Measurements from ENCODE around the gene PITPNB.
A peak's percentile ranks its signal among the peaks of the same experiment; 100 is the strongest.

Gene PITPNB

DNA sequence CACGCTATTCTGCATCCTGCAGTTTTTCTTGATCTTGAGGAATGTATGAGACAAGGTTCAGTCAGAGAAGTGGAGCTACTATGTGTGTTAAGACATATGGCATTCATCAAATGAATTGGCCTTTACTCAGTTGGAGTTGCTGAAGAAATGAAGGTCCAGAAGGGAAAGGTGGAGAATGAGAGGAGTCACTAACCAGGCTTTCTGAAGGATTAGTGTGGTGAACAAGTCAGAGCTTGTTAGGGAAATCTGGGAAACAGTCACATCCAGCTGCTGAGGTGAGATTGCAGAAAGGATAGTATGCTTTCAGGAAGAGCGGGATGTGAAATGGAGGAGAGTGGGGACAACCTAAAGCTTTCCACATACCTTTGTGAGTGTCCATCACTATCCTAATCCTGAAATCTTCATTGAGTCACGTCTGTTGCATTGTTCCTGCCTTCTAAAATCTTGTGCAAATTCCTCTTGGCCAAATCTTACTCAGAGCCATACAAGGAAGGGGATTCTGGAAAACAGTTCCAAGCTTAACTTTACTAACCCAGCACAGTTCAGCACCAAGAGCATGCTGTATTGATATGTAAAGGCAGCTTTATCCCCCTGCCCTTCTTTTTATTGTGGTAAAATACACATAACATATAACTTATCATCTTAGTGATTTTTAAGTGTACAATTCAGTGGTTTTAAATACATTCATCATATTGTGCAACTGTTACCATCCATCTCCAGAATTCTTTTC is 11.4 kb upstream of the PITPNB start:
- Histone ChIP-seq H3K4me3 (ENCODE audit: low read depth, low read length) (no peak overlapping the region), H3K36me3 (replicated peaks) (no peaks in the 10 kb centered on the region), H3K27me3 (replicated peaks) (no peaks in the 10 kb centered on the region), H3K27ac (no peak overlapping the region)
- in situ Hi-C loops (cut with HindIII; ENCODE audit: low pct_ligation_motif_present, low sequenced_read_pairs): no loop called here
- DNase-seq: no peak
- TF ChIP-seq, protein P1, sequence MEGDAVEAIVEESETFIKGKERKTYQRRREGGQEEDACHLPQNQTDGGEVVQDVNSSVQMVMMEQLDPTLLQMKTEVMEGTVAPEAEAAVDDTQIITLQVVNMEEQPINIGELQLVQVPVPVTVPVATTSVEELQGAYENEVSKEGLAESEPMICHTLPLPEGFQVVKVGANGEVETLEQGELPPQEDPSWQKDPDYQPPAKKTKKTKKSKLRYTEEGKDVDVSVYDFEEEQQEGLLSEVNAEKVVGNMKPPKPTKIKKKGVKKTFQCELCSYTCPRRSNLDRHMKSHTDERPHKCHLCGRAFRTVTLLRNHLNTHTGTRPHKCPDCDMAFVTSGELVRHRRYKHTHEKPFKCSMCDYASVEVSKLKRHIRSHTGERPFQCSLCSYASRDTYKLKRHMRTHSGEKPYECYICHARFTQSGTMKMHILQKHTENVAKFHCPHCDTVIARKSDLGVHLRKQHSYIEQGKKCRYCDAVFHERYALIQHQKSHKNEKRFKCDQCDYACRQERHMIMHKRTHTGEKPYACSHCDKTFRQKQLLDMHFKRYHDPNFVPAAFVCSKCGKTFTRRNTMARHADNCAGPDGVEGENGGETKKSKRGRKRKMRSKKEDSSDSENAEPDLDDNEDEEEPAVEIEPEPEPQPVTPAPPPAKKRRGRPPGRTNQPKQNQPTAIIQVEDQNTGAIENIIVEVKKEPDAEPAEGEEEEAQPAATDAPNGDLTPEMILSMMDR (IDR thresholded peaks at IDR 0.05; ENCODE audit: low read depth, low read length, missing control alignments): no peak

DNA sequence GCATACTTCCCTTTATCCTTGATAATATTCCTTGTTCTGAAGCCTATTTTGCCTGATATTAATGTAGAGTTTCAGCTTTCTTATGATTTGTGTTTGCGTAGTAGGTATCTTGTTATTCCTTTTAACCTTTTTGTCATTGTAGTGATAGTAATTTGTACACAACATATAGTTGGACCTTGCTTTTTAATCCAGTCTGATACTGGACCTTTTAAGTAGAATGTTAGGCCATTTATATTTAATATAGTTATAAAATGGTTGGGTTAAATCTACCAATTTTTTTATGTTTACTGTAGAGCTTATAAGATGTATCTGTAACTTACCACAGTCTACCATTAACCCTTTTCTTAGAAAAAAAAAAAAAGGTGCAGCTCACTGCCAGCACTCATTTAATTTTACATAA is 8.6 kb upstream of the PITPNB start:
- no peak overlapping the region for H3K27ac ChIP-seq
- H3K36me3 ChIP-seq (replicated peaks): no peaks in the 10 kb centered on the region
- in situ Hi-C loops (cut with HindIII; ENCODE audit: low pct_ligation_motif_present, low sequenced_read_pairs): no loop called here
- H3K4me3 ChIP-seq (ENCODE audit: low read depth, low read length): no peak overlapping the region
- TF ChIP-seq, protein P1 (IDR thresholded peaks at IDR 0.05; ENCODE audit: low read depth, low read length, missing control alignments): no peak
- DNase-seq: no peak
- no peaks in the 10 kb centered on the region for H3K27me3 ChIP-seq (replicated peaks)

DNA sequence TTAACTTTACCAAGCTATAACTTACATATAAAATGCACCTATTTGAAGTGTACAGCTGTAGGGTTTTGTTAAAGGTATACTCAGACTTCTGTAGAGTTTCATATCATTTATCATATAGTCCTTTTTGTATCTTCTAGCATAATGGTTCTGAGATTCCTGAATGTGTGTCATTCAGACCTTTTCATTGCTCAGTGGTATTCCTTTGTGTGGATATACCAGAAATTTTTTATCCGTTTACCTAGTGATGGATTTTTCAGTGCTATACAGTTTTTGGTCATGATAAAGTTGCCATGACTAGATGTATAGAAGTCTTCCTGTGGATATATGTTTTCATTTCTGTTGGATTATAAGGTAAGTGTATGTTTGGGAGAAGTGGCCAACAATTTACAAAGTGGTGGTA is 6.3 kb upstream of the PITPNB start:
- TF ChIP-seq, protein P1 (IDR thresholded peaks at IDR 0.05; ENCODE audit: low read depth, low read length, missing control alignments): no peak
- Histone ChIP-seq H3K36me3 (replicated peaks) (no peaks in the 10 kb centered on the region), H3K27ac (no peak overlapping the region), H3K4me3 (ENCODE audit: low read depth, low read length) (no peak overlapping the region), H3K27me3 (replicated peaks) (no peaks in the 10 kb centered on the region)
- DNase-seq: no peak
- in situ Hi-C loops (cut with HindIII; ENCODE audit: low pct_ligation_motif_present, low sequenced_read_pairs): no loop called here

DNA sequence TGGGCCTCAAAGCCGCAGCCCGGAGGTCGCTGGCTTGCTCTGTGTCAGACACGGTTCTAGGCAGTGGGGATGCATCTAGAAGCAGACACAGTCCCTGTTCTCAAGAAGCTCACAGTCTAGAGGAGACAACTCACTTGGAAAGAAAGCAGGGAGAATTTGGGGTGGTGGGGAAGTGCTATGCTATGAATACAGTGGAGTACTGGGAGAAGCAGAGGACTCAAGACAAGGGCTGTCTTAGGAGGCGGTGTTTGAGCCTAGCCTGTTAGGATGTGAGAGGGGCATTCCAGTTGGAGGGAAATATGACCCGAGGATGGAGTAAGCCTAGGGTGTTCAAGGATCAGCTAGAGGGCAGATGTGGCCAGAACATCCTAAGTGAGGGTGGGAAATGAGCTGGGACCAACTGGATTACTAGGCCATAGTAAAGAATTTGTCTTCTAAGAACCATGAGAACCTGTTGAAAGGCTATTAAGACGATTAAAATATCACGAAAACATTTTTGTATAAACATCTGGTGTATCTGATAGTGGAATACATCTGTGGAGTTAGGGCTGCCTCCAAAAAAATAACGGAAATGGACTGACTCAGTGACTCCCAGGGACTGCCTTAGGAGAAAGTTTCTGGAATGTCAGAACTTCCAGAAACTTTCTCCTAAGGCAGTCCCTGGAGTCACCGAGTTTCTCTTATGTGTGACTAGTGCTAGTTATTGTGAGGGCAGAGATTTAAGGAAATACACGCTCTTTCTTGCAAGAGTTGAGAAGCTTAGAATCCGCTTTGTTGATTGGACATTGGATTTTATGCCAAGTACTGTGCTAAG is 1.1 kb upstream of the PITPNB start:
- Histone ChIP-seq H3K27ac (peak overlapping the region; percentile 95), H3K36me3 (replicated peaks) (no peaks in the 10 kb centered on the region), H3K27me3 (replicated peaks) (no peaks in the 10 kb centered on the region), H3K4me3 (ENCODE audit: low read depth, low read length) (peak overlapping the region; percentile 71)
- in situ Hi-C loops (cut with HindIII; ENCODE audit: low pct_ligation_motif_present, low sequenced_read_pairs): no loop called here
- peak; percentile 46 for DNase-seq
- TF ChIP-seq, protein P1 (IDR thresholded peaks at IDR 0.05; ENCODE audit: low read depth, low read length, missing control alignments): peak; percentile 16

DNA sequence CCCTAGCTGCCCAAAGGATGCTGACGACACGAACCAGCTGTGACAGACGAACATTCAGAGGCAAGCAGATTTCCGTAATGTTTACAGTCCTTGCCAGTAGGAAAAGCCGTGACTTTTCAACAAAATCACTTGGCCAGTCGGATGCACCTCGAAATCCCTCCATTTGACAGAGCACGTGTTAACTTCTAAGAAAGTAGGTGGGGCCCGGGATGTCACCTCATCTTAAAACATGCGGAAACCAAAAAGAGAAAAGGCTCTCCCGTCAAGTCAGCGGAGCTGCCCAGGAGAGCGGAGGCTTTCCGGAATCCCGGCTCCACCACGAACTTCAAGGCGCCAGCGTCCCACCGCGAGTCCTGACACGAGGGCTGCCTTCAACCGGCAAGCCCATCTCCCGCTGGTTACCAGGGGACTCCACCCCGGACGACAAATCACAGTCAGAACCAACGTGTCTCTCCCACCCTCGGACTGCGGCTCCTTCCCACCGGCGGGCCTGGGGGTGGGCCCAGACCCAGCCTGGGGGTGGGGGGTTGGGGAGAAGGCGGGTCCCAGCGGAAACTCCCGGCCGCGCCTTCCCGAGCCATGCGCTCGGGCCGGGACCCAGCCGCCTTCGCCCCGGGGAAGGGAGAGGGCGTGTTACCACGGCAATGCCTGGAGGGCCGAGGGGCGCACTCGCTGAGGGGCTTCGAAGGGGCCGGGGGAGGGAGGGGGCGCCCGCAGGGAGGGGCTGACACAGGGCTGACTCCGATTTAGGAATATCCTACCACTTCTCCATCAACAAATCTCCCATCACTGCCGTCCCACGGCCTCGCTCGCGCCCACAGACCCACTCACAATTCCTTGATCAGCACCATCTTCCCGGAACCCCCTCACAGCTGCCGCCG is 475 bp downstream of the PITPNB start:
- TF ChIP-seq, protein P1 (IDR thresholded peaks at IDR 0.05; ENCODE audit: low read depth, low read length, missing control alignments): no peak
- Histone ChIP-seq H3K36me3 (replicated peaks) (no peaks in the 10 kb centered on the region), H3K4me3 (ENCODE audit: low read depth, low read length) (peak overlapping the region; percentile 85), H3K27me3 (replicated peaks) (no peaks in the 10 kb centered on the region), H3K27ac (peak overlapping the region; percentile 93)
- peak; percentile 17 for DNase-seq
- in situ Hi-C loops (cut with HindIII; ENCODE audit: low pct_ligation_motif_present, low sequenced_read_pairs): no loop called here

All from brain microvascular endothelial cell (primary cell).